GM23338 (cell line): Measurements from ENCODE around the gene TCEAL9. TPM values are rescaled to one million over a fixed set of nuclear protein-coding genes. Genes with fewer than 3 reads are reported as not detected.

Source experiments
- polyA plus RNA-seq: library from polyadenylated mRNA; unstranded; fragments of >200 nt; fragmentation: Nextera tagmentation; extraction: Ambion mirVana; gene quantifications from 2 replicates; pipeline ENCODE4 v1.2.1, GENCODE V29; 2016
- small RNA-seq: library from RNA; depleted of rRNA; stranded (forward); fragments of <200 nt; gene quantifications from one replicate; pipeline ENCODE3, GENCODE V24; 2014; ENCODE audit warnings: low replicate concordance
- total RNA-seq: library from RNA; depleted of rRNA; stranded (reverse); fragments of >200 nt; shearing (Covaris generic); gene quantifications from 2 replicates; pipeline ENCODE4 v1.2.3, GENCODE V29; 2014; rRNA removed

Gene TCEAL9
- total and polyA plus RNA-seq, 2 experiments from 2014 or later: 37.1 to 184 TPM

Small RNA genes lying within 50 kb of the gene (small RNA-seq; reads per million reads assigned to genes)
- gene Z92846.1: not detected

Other genes with a start within 250 kb of the TCEAL9 start
- 39.3 and 46.8 TPM in 2 replicates for gene BEX4, start 141.4 kb upstream of the TCEAL9 start, total RNA-seq
- gene BEX4, start 141.4 kb upstream of the TCEAL9 start, polyA plus RNA-seq: 120 and 135 TPM in 2 replicates
- gene TCEAL8, start 101.4 kb upstream of the TCEAL9 start, total RNA-seq: 105 and 135 TPM in 2 replicates
- 164 and 168 TPM in 2 replicates for gene TCEAL8, start 101.4 kb upstream of the TCEAL9 start, polyA plus RNA-seq
- gene TCEAL5, start 79.8 kb upstream of the TCEAL9 start, total RNA-seq: 1.8 and 2.0 TPM in 2 replicates
- gene TCEAL5, start 79.8 kb upstream of the TCEAL9 start, polyA plus RNA-seq: 20.8 and 22.4 TPM in 2 replicates
- gene BEX2, start 45.5 kb upstream of the TCEAL9 start, total RNA-seq: 37.5 and 49.8 TPM in 2 replicates
- 87.9 and 99.5 TPM in 2 replicates for gene BEX2, start 45.5 kb upstream of the TCEAL9 start, polyA plus RNA-seq
- gene TCEAL7, start 26.3 kb upstream of the TCEAL9 start, total RNA-seq: 7.3 and 16.5 TPM in 2 replicates
- 17.2 and 20.2 TPM in 2 replicates for gene TCEAL7, start 26.3 kb upstream of the TCEAL9 start, polyA plus RNA-seq
- gene BEX3, start 20.0 kb downstream of the TCEAL9 start, total RNA-seq: 427 and 472 TPM in 2 replicates
- gene BEX3, start 20.0 kb downstream of the TCEAL9 start, polyA plus RNA-seq: 682 and 714 TPM in 2 replicates
- not detected in 2 replicates for gene RAB40A, start 163.0 kb downstream of the TCEAL9 start, total RNA-seq
- gene RAB40A, start 163.0 kb downstream of the TCEAL9 start, polyA plus RNA-seq: 1.1 and 2.0 TPM in 2 replicates
- 18.0 and 25.4 TPM in 2 replicates for gene TCEAL4, start 229.0 kb downstream of the TCEAL9 start, total RNA-seq
- gene TCEAL4, start 229.0 kb downstream of the TCEAL9 start, polyA plus RNA-seq: 125 and 148 TPM in 2 replicates